ENCODE results near the gene NEMP2. TPM values are rescaled to one million over a fixed set of nuclear protein-coding genes. Genes with fewer than 3 reads are reported as not detected.

The NEMP2 gene
- total RNA-seq, 1 donor from 2014 or later: 13.8 TPM

GRCh38 chr2:190482451-190482850 is 52.1 kb downstream of the NEMP2 start:
- Histone ChIP-seq H3K4me2 (no peak overlapping the region), H3K27ac (no peak overlapping the region), H3K9ac (no peak overlapping the region), H3K36me3 (no peaks in the 10 kb centered on the region), H2AFZ (replicated peaks) (no peak overlapping the region), H3K4me1 (no peaks in the 10 kb centered on the region), H3K4me3 (no peak overlapping the region), H3K79me2 (ENCODE audit: low read depth) (no peaks in the 10 kb centered on the region), H3F3A (ENCODE audit: low read depth) (no peaks in the 10 kb centered on the region), H3K27me3 (no peaks in the 10 kb centered on the region), H3K9me3 (ENCODE audit: low read depth) (no peaks in the 10 kb centered on the region), H4K20me1 (ENCODE audit: low read depth) (no peaks in the 10 kb centered on the region)
- no peak for DNase-seq (ENCODE audit: low spot score)
- TF ChIP-seq CTCF (IDR thresholded peaks at IDR 0.05) (no peak), EZH2phosphoT487 (IDR thresholded peaks at IDR 0.05) (no peak), EZH2 (IDR thresholded peaks at IDR 0.05) (no peak)
- no peak overlapping the region for H3K4me3 Mint-ChIP-seq
- no peaks in the 10 kb centered on the region for H3K36me3 Mint-ChIP-seq
- no peak overlapping the region for H3K27ac Mint-ChIP-seq
- H3K27me3 Mint-ChIP-seq (ENCODE audit: insufficient read depth, low read depth): no peaks in the 10 kb centered on the region
- H3K4me1 Mint-ChIP-seq: peaks cover 8% of the 10 kb centered on the region
- no peaks in the 10 kb centered on the region for H3K9me3 Mint-ChIP-seq

- no peak overlapping the region for H3K4me2 ChIP-seq
- no peak overlapping the region for H2AFZ ChIP-seq (replicated peaks)
- no peaks in the 10 kb centered on the region for H3F3A ChIP-seq (ENCODE audit: low read depth)
- H3K27me3 Mint-ChIP-seq (ENCODE audit: insufficient read depth, low read depth): no peaks in the 10 kb centered on the region
- no peaks in the 10 kb centered on the region for H4K20me1 ChIP-seq (ENCODE audit: low read depth)
- H3K36me3 ChIP-seq: no peaks in the 10 kb centered on the region
- H3K9me3 ChIP-seq (ENCODE audit: low read depth): no peaks in the 10 kb centered on the region
- H3K79me2 ChIP-seq (ENCODE audit: low read depth): no peaks in the 10 kb centered on the region
- H3K27ac ChIP-seq: no peak overlapping the region
- H3K27me3 ChIP-seq: no peaks in the 10 kb centered on the region
- H3K4me1 ChIP-seq: no peaks in the 10 kb centered on the region
- DNase-seq (ENCODE audit: low spot score): no peak
- no peak overlapping the region for H3K27ac Mint-ChIP-seq
- no peaks in the 10 kb centered on the region for H3K9me3 Mint-ChIP-seq
- H3K4me3 ChIP-seq: no peak overlapping the region
- no peak overlapping the region for H3K4me3 Mint-ChIP-seq
- H3K36me3 Mint-ChIP-seq: no peaks in the 10 kb centered on the region
- H3K9ac ChIP-seq: no peak overlapping the region
- peaks cover 8% of the 10 kb centered on the region for H3K4me1 Mint-ChIP-seq
- TF ChIP-seq EZH2 (IDR thresholded peaks at IDR 0.05) (no peak), CTCF (IDR thresholded peaks at IDR 0.05) (no peak), EZH2phosphoT487 (IDR thresholded peaks at IDR 0.05) (no peak)
These were observed 53.2 kb downstream of the NEMP2 start for GRCh38 chr2:190481339-190481738.

- H3K9me3 Mint-ChIP-seq: peaks cover 2% of the 10 kb centered on the region
These were observed 55.8 kb downstream of the NEMP2 start for GRCh38 chr2:190478572-190479195.

More at GRCh38 chr2:190478572-190479195, 55.8 kb downstream of the NEMP2 start:
- Histone ChIP-seq H3K27me3 (no peaks in the 10 kb centered on the region), H3K27ac (no peak overlapping the region), H3K4me2 (no peak overlapping the region), H4K20me1 (ENCODE audit: low read depth) (no peaks in the 10 kb centered on the region), H3K9me3 (ENCODE audit: low read depth) (no peaks in the 10 kb centered on the region), H2AFZ (replicated peaks) (peak overlapping the region; percentile 30), H3K79me2 (ENCODE audit: low read depth) (no peaks in the 10 kb centered on the region), H3K4me3 (no peak overlapping the region), H3K36me3 (no peaks in the 10 kb centered on the region), H3F3A (ENCODE audit: low read depth) (no peaks in the 10 kb centered on the region), H3K4me1 (no peaks in the 10 kb centered on the region), H3K9ac (no peak overlapping the region)
- no peak for TF ChIP-seq EZH2 (IDR thresholded peaks at IDR 0.05)
- TF ChIP-seq EZH2phosphoT487 (IDR thresholded peaks at IDR 0.05): no peak
- no peak for TF ChIP-seq CTCF (IDR thresholded peaks at IDR 0.05)
- no peak overlapping the region for H3K27ac Mint-ChIP-seq
- no peaks in the 10 kb centered on the region for H3K27me3 Mint-ChIP-seq (ENCODE audit: insufficient read depth, low read depth)
- no peak overlapping the region for H3K4me3 Mint-ChIP-seq
- peaks cover 8% of the 10 kb centered on the region for H3K4me1 Mint-ChIP-seq
- H3K36me3 Mint-ChIP-seq: no peaks in the 10 kb centered on the region
- no peak for DNase-seq (ENCODE audit: low spot score)
